Neural progenitor cell (in vitro differentiated cells): ENCODE measurements around the gene SPOCK1. TPM values are rescaled to one million over a fixed set of nuclear protein-coding genes. Genes with fewer than 3 reads are reported as not detected.
A peak's percentile ranks its signal among the peaks of the same experiment; 100 is the strongest.

ENCODE experiments used
- DNase-seq: peaks from one replicate; pipeline ENCODE4 v3.0.0-alpha.2; 2016; ENCODE audit warnings: low spot score
- H2AFZ ChIP-seq: fragments of 200-600 bp; sonication (generic); replicated peaks from 2 replicates; pipeline ENCODE4 v1.6.1; 2016; ENCODE audit warnings: antibody characterized with exemption
- H3F3A ChIP-seq: fragments of 200-600 bp; sonication (generic); 2 replicates; pipeline ENCODE4 v1.6.1; 2016; ENCODE audit warnings: antibody characterized with exemption, low read depth
- H3K27ac ChIP-seq: fragments of 200-600 bp; sonication (generic); 2 replicates; pipeline ENCODE4 v1.5.1; 2016; ENCODE audit warnings: mild to moderate bottlenecking
- H3K27me3 ChIP-seq: fragments of 200-600 bp; sonication (generic); 2 replicates; pipeline ENCODE4 v1.6.1; 2016; ENCODE audit warnings: mild to moderate bottlenecking, moderate library complexity
- H3K36me3 ChIP-seq: fragments of 200-600 bp; sonication (generic); 2 replicates; pipeline ENCODE4 v1.5.1; 2016
- H3K4me1 ChIP-seq: fragments of 200-600 bp; sonication (generic); 2 replicates; pipeline ENCODE4 v1.6.1; 2016; ENCODE audit warnings: mixed run types
- H3K4me2 ChIP-seq: fragments of 200-600 bp; sonication (generic); 2 replicates; pipeline ENCODE4 v1.6.1; 2016
- H3K4me3 ChIP-seq: fragments of 200-600 bp; sonication (generic); 2 replicates; pipeline ENCODE4 v1.5.1; 2016
- H3K79me2 ChIP-seq: fragments of 200-600 bp; sonication (generic); 2 replicates; pipeline ENCODE4 v1.6.1; 2016; ENCODE audit warnings: low read depth
- H3K9ac ChIP-seq: fragments of 200-600 bp; sonication (generic); 2 replicates; pipeline ENCODE4 v1.6.1; 2016
- H3K9me3 ChIP-seq: fragments of 200-600 bp; sonication (generic); 2 replicates; pipeline ENCODE4 v1.5.1; 2016; ENCODE audit warnings: low read depth
- H4K20me1 ChIP-seq: fragments of 200-600 bp; sonication (generic); 2 replicates; pipeline ENCODE4 v1.6.1; 2016; ENCODE audit warnings: low read depth
- H3K27ac Mint-ChIP-seq: 3 replicates; pipeline ENCODE4 v1.8.0; 2021; ENCODE audit warnings: mixed read lengths
- H3K27me3 Mint-ChIP-seq: 2 replicates; pipeline ENCODE4 v1.8.0; 2022; ENCODE audit warnings: low read depth, mild to moderate bottlenecking, inconsistent platforms, moderate library complexity, mixed read lengths; ENCODE audit not compliant: insufficient read depth
- H3K36me3 Mint-ChIP-seq: 3 replicates; pipeline ENCODE4 v1.8.0; 2021; ENCODE audit warnings: mixed read lengths
- H3K4me1 Mint-ChIP-seq: 3 replicates; pipeline ENCODE4 v1.8.0; 2021; ENCODE audit warnings: mixed read lengths
- H3K4me3 Mint-ChIP-seq: 3 replicates; pipeline ENCODE4 v1.8.0; 2021; ENCODE audit warnings: mild to moderate bottlenecking, moderate library complexity, mixed read lengths
- H3K9me3 Mint-ChIP-seq: 3 replicates; pipeline ENCODE4 v1.8.0; 2020; ENCODE audit warnings: mixed read lengths
- CTCF ChIP-seq: fragments of 200-600 bp; sonication (generic); IDR thresholded peaks from 2 replicates; pipeline ENCODE4 v1.5.1; 2017; ENCODE audit warnings: antibody characterized with exemption, mild to moderate bottlenecking
- EZH2 ChIP-seq: fragments of 200-600 bp; sonication (generic); IDR thresholded peaks from 2 replicates; pipeline ENCODE4 v1.6.1; 2017; ENCODE audit warnings: antibody characterized with exemption, mild to moderate bottlenecking, moderate library complexity
- EZH2phosphoT487 ChIP-seq: fragments of 200-600 bp; sonication (generic); IDR thresholded peaks from 2 replicates; pipeline ENCODE4 v1.6.1; 2017; ENCODE audit warnings: antibody characterized with exemption
- total RNA-seq: library from RNA; depleted of rRNA; stranded (reverse); fragments of >200 nt; gene quantifications from 2 replicates; pipeline ENCODE4 v1.2.3, GENCODE V29; 2015; ENCODE audit warnings: low replicate concordance

The SPOCK1 gene
- total RNA-seq, 1 donor from 2014 or later, result 6.9 TPM

GRCh38 chr5:137348759-137349158, 150.4 kb downstream of the SPOCK1 start:
- H3K9me3 ChIP-seq, result no peaks in the 10 kb centered on the region
- no peaks in the 10 kb centered on the region for H3K36me3 Mint-ChIP-seq
- peaks cover 14% of the 10 kb centered on the region for H3F3A ChIP-seq
- H4K20me1 ChIP-seq, result no peaks in the 10 kb centered on the region
- no peaks in the 10 kb centered on the region for H3K36me3 ChIP-seq
- H3K4me3 Mint-ChIP-seq, result no peak overlapping the region
- H3K4me1 Mint-ChIP-seq, result peaks cover 26% of the 10 kb centered on the region
- no peak overlapping the region for H3K27ac ChIP-seq
- H3K9me3 Mint-ChIP-seq, result no peaks in the 10 kb centered on the region
- no peak overlapping the region for H3K4me3 ChIP-seq
- no peaks in the 10 kb centered on the region for H3K79me2 ChIP-seq
- no peak overlapping the region for H3K27ac Mint-ChIP-seq
- H3K9ac ChIP-seq, result no peak overlapping the region
- no peaks in the 10 kb centered on the region for H3K27me3 ChIP-seq
- H2AFZ ChIP-seq, result no peak overlapping the region
- H3K27me3 Mint-ChIP-seq, result peaks cover 4% of the 10 kb centered on the region
- peaks cover 21% of the 10 kb centered on the region for H3K4me1 ChIP-seq
- no peak for DNase-seq
- no peak overlapping the region for H3K4me2 ChIP-seq
- TF ChIP-seq EZH2 (no peak), EZH2phosphoT487 (no peak), CTCF (no peak)

- TF ChIP-seq EZH2phosphoT487 (no peak), CTCF (no peak)
- Histone ChIP-seq H3K9me3 (no peaks in the 10 kb centered on the region), H3K36me3 (no peaks in the 10 kb centered on the region), H3K4me3 (no peak overlapping the region), H3K4me2 (no peak overlapping the region), H3K4me1 (peaks cover 21% of the 10 kb centered on the region), H3F3A (peaks cover 14% of the 10 kb centered on the region), H4K20me1 (no peaks in the 10 kb centered on the region), H3K27ac (no peak overlapping the region), H2AFZ (no peak overlapping the region), H3K27me3 (no peaks in the 10 kb centered on the region), H3K9ac (no peak overlapping the region), H3K79me2 (no peaks in the 10 kb centered on the region)
- DNase-seq, result no peak
- H3K36me3 Mint-ChIP-seq, result no peaks in the 10 kb centered on the region
- H3K27me3 Mint-ChIP-seq, result peaks cover 4% of the 10 kb centered on the region
- H3K4me3 Mint-ChIP-seq, result no peak overlapping the region
- H3K4me1 Mint-ChIP-seq, result peaks cover 26% of the 10 kb centered on the region
- H3K27ac Mint-ChIP-seq, result no peak overlapping the region
- no peaks in the 10 kb centered on the region for H3K9me3 Mint-ChIP-seq
Measured at GRCh38 chr5:137347865-137348264, 151.3 kb downstream of the SPOCK1 start.

- no peaks in the 10 kb centered on the region for H3K36me3 Mint-ChIP-seq
- no peaks in the 10 kb centered on the region for H3K79me2 ChIP-seq
- peaks cover 4% of the 10 kb centered on the region for H3K27me3 Mint-ChIP-seq
- peaks cover 14% of the 10 kb centered on the region for H3F3A ChIP-seq
- no peak for TF ChIP-seq EZH2phosphoT487
- no peak for TF ChIP-seq EZH2
- no peak for TF ChIP-seq CTCF
- DNase-seq, result peak; percentile 45
- H3K4me2 ChIP-seq, result peak overlapping the region; percentile 51
- H3K36me3 ChIP-seq, result no peaks in the 10 kb centered on the region
- H3K4me1 ChIP-seq, result peaks cover 21% of the 10 kb centered on the region
- H3K4me1 Mint-ChIP-seq, result peaks cover 30% of the 10 kb centered on the region
- peak overlapping the region; percentile 55 for H3K27ac ChIP-seq
- H4K20me1 ChIP-seq, result no peaks in the 10 kb centered on the region
- H3K4me3 Mint-ChIP-seq, result no peak overlapping the region
- peak overlapping the region; percentile 28 for H3K27ac Mint-ChIP-seq
- H3K27me3 ChIP-seq, result no peaks in the 10 kb centered on the region
- no peak overlapping the region for H2AFZ ChIP-seq
- no peak overlapping the region for H3K9ac ChIP-seq
- H3K4me3 ChIP-seq, result no peak overlapping the region
- H3K9me3 ChIP-seq, result no peaks in the 10 kb centered on the region
- H3K9me3 Mint-ChIP-seq, result no peaks in the 10 kb centered on the region
Measured at GRCh38 chr5:137346281-137346680, 152.8 kb downstream of the SPOCK1 start.
